Duodenal mucosa (tissue), 2 donors: Measurements from ENCODE around the gene MN1.

Experiments
- H3K27ac ChIP-seq: one replicate; pipeline ENCODE4 v1.7.0; 2013; ENCODE audit warnings: low read depth, low read length
- H3K27me3 ChIP-seq, 2 donors: one replicate each; pipeline ENCODE4 v1.7.0; 2013; ENCODE audit warnings: low read length in 2 of 2, control low read depth in 1 of 2; ENCODE audit not compliant: insufficient read depth in 2 of 2, control insufficient read depth in 1 of 2
- H3K36me3 ChIP-seq, 2 donors: one replicate each; pipeline ENCODE4 v1.7.0; 2013; ENCODE audit warnings: low read length in 2 of 2, control low read depth in 1 of 2; ENCODE audit not compliant: insufficient read depth in 2 of 2, control insufficient read depth in 1 of 2
- H3K4me1 ChIP-seq, 2 donors: one replicate each; pipeline ENCODE4 v1.7.0; 2013; ENCODE audit warnings: low read length in 2 of 2, control low read depth in 1 of 2; ENCODE audit not compliant: insufficient read depth in 2 of 2, control insufficient read depth in 1 of 2
- H3K4me3 ChIP-seq, 2 donors: one replicate each; pipeline ENCODE4 v1.7.0; 2013; ENCODE audit warnings: low read length in 2 of 2, low read depth in 1 of 2
- H3K9ac ChIP-seq, 2 donors: one replicate each; pipeline ENCODE4 v1.7.0; 2013; ENCODE audit warnings: low read length in 2 of 2, low read depth in 1 of 2
- H3K9me3 ChIP-seq, 2 donors: one replicate each; pipeline ENCODE4 v1.7.0; 2013; ENCODE audit warnings: low read length in 2 of 2, control low read depth in 1 of 2; ENCODE audit not compliant: control insufficient read depth in 1 of 2

MN1 gene

GRCh38 chr22:27752141-27752540, 49.4 kb downstream of the MN1 start:
- H3K27ac ChIP-seq = no peak overlapping the region
- H3K9me3 ChIP-seq = no peaks in the 10 kb centered on the region
- H3K4me3 ChIP-seq = no peak overlapping the region
- H3K36me3 ChIP-seq = no peaks in the 10 kb centered on the region
- no peak overlapping the region for H3K9ac ChIP-seq
- peaks cover 4 to 9% of the 10 kb centered on the region in 2 donors for H3K27me3 ChIP-seq
- H3K4me1 ChIP-seq = peaks cover 0 to 4% of the 10 kb centered on the region in 2 donors

GRCh38 chr22:27751277-27752070, 50.1 kb downstream of the MN1 start:
- no peak overlapping the region for H3K9ac ChIP-seq
- H3K27me3 ChIP-seq = peaks cover 4 to 12% of the 10 kb centered on the region in 2 donors
- H3K4me3 ChIP-seq = no peak overlapping the region
- H3K27ac ChIP-seq = no peak overlapping the region
- H3K9me3 ChIP-seq = no peaks in the 10 kb centered on the region
- peaks cover 0 to 4% of the 10 kb centered on the region in 2 donors for H3K4me1 ChIP-seq
- H3K36me3 ChIP-seq = no peaks in the 10 kb centered on the region

GRCh38 chr22:27750584-27751265, 50.8 kb downstream of the MN1 start:
- H3K27me3 ChIP-seq = peaks cover 4 to 12% of the 10 kb centered on the region in 2 donors
- no peaks in the 10 kb centered on the region for H3K36me3 ChIP-seq
- H3K9ac ChIP-seq = no peak overlapping the region
- no peak overlapping the region for H3K4me3 ChIP-seq
- H3K27ac ChIP-seq = no peak overlapping the region
- H3K9me3 ChIP-seq = no peaks in the 10 kb centered on the region
- H3K4me1 ChIP-seq = peaks cover 0 to 4% of the 10 kb centered on the region in 2 donors

GRCh38 chr22:27749597-27750225, 51.8 kb downstream of the MN1 start:
- Histone ChIP-seq H3K4me1 (peaks cover 0 to 4% of the 10 kb centered on the region in 2 donors), H3K27ac (no peak overlapping the region), H3K4me3 (no peak overlapping the region), H3K27me3 (peaks cover 4 to 12% of the 10 kb centered on the region in 2 donors), H3K9ac (no peak overlapping the region), H3K36me3 (no peaks in the 10 kb centered on the region), H3K9me3 (no peaks in the 10 kb centered on the region)

- no peaks in the 10 kb centered on the region for H3K36me3 ChIP-seq
- no peak overlapping the region for H3K9ac ChIP-seq
- peaks cover 4 to 12% of the 10 kb centered on the region in 2 donors for H3K27me3 ChIP-seq
- no peak overlapping the region for H3K27ac ChIP-seq
- H3K9me3 ChIP-seq = no peaks in the 10 kb centered on the region
- no peak overlapping the region for H3K4me3 ChIP-seq
- peaks cover 0 to 4% of the 10 kb centered on the region in 2 donors for H3K4me1 ChIP-seq
These were observed 52.8 kb downstream of the MN1 start for GRCh38 chr22:27748751-27749191.

- no peaks in the 10 kb centered on the region for H3K9me3 ChIP-seq
- H3K27ac ChIP-seq = no peak overlapping the region
- H3K9ac ChIP-seq = no peak overlapping the region
- H3K36me3 ChIP-seq = no peaks in the 10 kb centered on the region
- peaks cover 4 to 12% of the 10 kb centered on the region in 2 donors for H3K27me3 ChIP-seq
- no peak overlapping the region for H3K4me3 ChIP-seq
- peaks cover 0 to 4% of the 10 kb centered on the region in 2 donors for H3K4me1 ChIP-seq
These were observed 53.2 kb downstream of the MN1 start for GRCh38 chr22:27748349-27748748.

- Histone ChIP-seq H3K4me1 (peaks cover 0 to 4% of the 10 kb centered on the region in 2 donors), H3K4me3 (no peak overlapping the region), H3K27ac (no peak overlapping the region), H3K27me3 (peaks cover 4 to 12% of the 10 kb centered on the region in 2 donors), H3K9ac (no peak overlapping the region), H3K36me3 (no peaks in the 10 kb centered on the region), H3K9me3 (no peaks in the 10 kb centered on the region)
These were observed 53.9 kb downstream of the MN1 start for GRCh38 chr22:27747396-27748221.

- no peak overlapping the region for H3K27ac ChIP-seq
- H3K4me3 ChIP-seq = no peak overlapping the region
- no peaks in the 10 kb centered on the region for H3K9me3 ChIP-seq
- peaks cover 4 to 12% of the 10 kb centered on the region in 2 donors for H3K27me3 ChIP-seq
- peaks cover 0 to 4% of the 10 kb centered on the region in 2 donors for H3K4me1 ChIP-seq
- H3K36me3 ChIP-seq = no peaks in the 10 kb centered on the region
- H3K9ac ChIP-seq = no peak overlapping the region
These were observed 54.6 kb downstream of the MN1 start for GRCh38 chr22:27746918-27747317.

- Histone ChIP-seq H3K9ac (no peak overlapping the region), H3K4me3 (no peak overlapping the region), H3K36me3 (no peaks in the 10 kb centered on the region), H3K4me1 (peaks cover 0 to 4% of the 10 kb centered on the region in 2 donors), H3K27ac (no peak overlapping the region), H3K9me3 (no peaks in the 10 kb centered on the region), H3K27me3 (peaks cover 4 to 12% of the 10 kb centered on the region in 2 donors)
These were observed 55.7 kb downstream of the MN1 start for GRCh38 chr22:27745809-27746208.
